Measurements from ENCODE around the gene CAVIN1.
A peak's percentile ranks its signal among the peaks of the same experiment; 100 is the strongest.
"Not testable (repeated sequence)": the region's sequence is repeated elsewhere in the genome, so short reads cannot be mapped to it uniquely, and the experiment has no call there.

The CAVIN1 gene, protein sequence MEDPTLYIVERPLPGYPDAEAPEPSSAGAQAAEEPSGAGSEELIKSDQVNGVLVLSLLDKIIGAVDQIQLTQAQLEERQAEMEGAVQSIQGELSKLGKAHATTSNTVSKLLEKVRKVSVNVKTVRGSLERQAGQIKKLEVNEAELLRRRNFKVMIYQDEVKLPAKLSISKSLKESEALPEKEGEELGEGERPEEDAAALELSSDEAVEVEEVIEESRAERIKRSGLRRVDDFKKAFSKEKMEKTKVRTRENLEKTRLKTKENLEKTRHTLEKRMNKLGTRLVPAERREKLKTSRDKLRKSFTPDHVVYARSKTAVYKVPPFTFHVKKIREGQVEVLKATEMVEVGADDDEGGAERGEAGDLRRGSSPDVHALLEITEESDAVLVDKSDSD

DNA sequence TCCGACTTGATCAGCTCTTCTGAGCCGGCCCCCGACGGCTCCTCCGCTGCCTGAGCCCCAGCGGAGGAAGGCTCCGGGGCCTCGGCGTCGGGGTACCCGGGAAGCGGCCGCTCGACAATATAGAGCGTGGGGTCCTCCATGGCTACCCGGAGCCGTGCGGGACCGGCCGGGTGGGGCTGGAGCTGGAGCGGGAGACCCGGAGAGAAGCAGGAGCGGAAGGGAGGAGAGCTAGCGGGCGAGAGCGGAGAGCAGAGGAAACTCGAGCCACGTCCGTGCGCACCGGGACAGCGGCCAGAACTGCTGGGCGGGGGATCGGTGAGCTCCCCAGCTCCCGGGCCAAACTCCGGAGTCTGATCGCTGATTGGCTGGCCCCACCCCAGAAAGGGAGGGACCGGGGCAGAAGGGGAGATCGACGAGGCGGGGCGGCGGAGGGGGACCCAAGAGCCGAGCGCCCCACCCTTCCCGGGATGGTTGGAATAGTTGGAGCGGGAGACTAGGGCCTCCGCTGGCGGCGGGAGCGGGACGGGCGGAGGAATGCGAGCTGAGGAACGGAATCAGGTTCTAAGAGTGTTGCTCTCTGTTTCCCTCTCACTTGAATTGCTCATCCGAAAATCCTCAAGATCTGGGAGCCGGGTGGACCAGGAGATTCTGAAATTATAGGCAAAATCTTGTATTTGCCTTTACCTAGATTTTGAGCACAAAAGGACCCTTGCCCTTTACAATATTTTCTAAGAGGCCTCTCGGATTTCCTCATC is at the start of gene CAVIN1:
CAVIN1 (minus strand) TSS at position 299 of the 755 bp plus-strand sequence; CDS start at position 140, 159 bp downstream.
- intact Hi-C loops (cut with DNase I) = no loop called here
- peak; percentile 79 to 98 (median 89) for DNase-seq

- DNase-seq = no peak
- intact Hi-C loops (cut with DNase I) = loop anchor here (10.0 kb wide), 1 partner anchor 47 kb away; no protein-coding TSS in a partner anchor
These were observed 44.8 kb upstream of the CAVIN1 start for GRCh38 chr17:42467889-42468288.

DNA sequence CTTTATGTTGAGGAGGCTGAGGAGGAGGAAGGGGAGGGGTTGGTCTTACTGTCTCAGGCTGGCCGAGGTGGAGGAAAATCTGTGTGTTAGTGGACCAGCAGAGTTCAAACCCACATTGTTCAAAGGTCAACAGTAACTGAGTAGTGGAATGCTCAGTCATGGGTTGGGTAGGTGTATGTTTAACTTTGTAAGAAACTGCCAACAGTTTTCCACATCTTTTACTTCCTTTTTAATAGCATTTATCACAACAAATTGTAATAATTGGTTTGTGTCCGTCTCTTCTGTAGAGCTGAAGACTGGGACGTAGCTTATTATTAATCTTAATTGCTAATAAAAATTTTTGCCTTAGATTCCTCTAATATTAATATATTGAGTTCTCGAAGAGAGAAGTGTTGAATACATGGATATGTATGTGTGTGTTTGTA is 40.9 kb upstream of the CAVIN1 start:
- DNase-seq = no peak
- intact Hi-C loops (cut with DNase I) = loop anchor here (10.0 kb wide), 1 partner anchor 51 kb away; no protein-coding TSS in a partner anchor

DNA sequence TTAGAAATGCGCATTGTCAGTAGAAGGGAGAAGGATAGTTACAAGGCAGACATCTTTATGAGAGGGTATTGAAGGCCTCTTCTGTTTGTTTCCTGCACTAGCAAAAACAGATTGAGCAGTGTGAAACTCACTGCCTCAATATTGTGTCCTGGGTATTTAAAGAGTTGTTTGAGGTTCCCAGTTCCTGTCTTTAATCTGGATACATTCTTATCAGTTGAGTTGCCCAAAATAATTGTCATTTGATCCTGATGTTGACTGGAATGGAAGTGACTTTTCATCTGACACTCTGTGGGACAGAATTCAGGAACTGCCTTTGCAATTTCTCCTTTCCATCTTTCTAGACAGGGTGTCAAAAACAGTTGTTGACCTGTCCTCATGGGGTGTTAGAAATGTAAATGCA is 37.3 kb upstream of the CAVIN1 start:
- intact Hi-C loops (cut with DNase I) = loop anchor here (1.0 to 10.0 kb wide), 2 partner anchors 33 to 54 kb away; no protein-coding TSS in a partner anchor
- no peak for DNase-seq

DNA sequence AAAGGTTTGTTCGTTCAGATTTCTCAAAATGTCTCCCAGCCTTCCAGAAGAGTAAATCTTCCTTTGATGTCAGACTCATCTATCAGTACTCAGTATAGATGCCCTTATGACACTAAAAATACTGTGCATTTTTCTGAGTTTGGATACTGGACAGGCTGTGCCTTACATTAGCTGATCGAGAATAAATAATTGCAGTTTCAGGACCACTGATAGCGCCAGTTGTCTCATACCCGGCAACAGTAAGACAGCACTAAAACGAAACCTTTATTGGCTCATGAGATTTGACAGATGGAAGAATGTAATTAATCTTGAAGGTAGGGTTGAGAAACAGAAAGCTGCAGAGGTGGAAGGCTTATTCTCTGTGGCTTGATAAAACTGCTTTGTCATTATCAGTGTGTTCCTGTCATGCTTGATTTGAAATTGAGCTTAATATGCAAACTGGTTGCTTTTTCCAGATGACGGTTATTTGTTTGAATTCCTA is 36.8 kb upstream of the CAVIN1 start:
- intact Hi-C loops (cut with DNase I) = loop anchor here (1.0 to 10.0 kb wide), 2 partner anchors 33 to 55 kb away; no protein-coding TSS in a partner anchor

DNA sequence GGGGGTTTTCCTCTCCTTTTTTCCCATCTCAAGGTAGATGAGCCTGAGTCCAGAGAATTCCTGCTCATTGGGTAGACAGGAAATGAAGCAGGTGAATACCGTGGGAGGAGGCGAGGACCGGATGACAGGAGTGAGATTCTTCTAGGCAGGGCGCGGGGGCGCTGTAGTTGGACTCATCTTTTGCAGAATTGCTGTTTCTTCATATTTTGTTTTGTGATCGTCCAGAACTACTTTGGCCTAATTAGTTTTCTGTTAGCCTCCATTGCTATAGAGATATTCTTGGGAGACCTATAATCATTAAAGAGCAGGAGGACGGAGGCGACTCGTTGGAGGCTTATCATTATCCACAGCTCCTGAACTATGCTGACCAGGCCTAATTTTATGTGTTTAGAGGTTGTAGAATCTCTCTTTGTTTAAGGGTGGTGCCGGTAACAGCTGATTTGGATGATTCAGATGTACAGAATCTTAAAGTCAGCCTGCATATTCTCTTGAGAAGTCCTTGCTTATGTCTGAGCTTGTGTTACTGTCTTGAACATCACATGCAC is 36.3 kb upstream of the CAVIN1 start:
- intact Hi-C loops (cut with DNase I) = no loop called here
- DNase-seq = peak; percentile 47 to 94 (median 70)

More for the DNA sequence above, 36.8 kb upstream of the CAVIN1 start:
- no peak for DNase-seq

GRCh38 chr17:42458497-42459255 is 35.6 kb upstream of the CAVIN1 start, which contains the start of gene ATP6V0A1:
Gene ATP6V0A1, plus strand, starts transcription at chr17:42458878. Its CDS starts 2,017 bp downstream, at chr17:42460895.
- intact Hi-C loops (cut with DNase I) = no loop called here
- peak; percentile 91 to 99 (median 96) for DNase-seq

- no peak for DNase-seq
- intact Hi-C loops (cut with DNase I) = no loop called here
These were observed 34.2 kb upstream of the CAVIN1 start for GRCh38 chr17:42457107-42457792.

DNA sequence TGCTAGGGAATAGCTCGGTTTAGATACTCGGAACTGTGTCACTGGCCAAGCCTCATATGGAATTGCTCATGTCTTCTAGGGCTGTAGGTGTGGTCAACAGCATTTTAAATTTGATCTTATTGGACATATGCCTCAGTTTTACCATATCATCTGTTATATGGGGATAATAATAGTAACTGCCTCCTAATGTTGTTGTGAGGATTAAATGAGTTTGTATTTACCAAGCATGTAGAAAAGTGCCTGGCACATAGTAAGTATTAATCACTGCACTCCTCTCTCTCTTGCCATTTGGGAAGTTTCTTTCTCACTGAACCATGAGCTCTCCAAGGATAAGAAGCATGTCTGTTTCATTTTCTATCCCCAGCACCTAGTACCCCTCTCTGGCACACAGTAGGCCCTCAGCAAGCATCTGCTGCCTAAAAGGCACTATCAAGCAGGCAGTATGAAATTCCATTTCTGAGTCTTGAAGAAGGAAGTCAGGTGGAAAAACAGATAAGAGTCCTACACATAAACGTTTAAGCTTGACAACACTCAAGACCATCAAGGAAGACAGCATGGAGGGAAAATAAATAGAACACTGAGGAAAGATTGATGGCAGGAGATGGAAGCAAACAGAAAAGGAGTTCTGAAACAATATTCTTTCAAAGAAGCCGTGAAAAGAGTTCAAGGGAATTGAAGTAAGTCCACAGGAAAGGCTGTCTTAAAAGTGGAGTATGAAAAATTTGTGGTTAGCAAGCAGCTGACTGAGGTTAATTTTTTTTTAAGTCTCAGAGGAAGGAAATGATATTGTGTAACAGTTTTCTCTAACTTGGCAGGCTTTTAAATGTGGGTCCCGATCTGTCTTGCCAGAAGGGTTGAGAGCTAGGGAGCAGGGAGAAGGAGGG is 33.4 kb upstream of the CAVIN1 start:
- intact Hi-C loops (cut with DNase I) = no loop called here
- no peak for DNase-seq

DNA sequence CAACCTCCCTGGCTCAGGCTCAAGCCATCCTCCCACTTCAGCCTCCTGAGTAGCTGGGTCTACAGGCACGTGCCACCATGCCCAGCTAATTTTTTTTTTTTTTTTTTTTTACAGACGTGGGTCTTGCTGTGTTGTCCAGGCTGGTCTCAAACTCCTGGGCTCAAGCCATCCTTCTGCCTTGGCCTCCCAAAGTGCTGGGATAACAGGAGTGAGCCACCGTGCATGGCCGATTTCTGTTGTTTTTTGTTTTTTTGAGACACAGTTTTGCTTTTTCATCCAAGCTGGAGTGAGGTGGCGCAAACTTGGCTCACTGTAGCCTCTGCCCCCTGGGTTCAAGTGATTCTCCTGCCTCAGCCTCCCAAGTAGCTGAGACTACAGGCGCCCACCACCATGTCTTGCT is 31.9 kb upstream of the CAVIN1 start:
- DNase-seq; intact Hi-C loops (cut with DNase I): not testable (repeated sequence)

GRCh38 chr17:42453439-42453838 is 30.4 kb upstream of the CAVIN1 start:
- DNase-seq = no peak
- intact Hi-C loops (cut with DNase I) = no loop called here

- DNase-seq; intact Hi-C loops (cut with DNase I): not testable (repeated sequence)
These were observed 28.2 kb upstream of the CAVIN1 start for GRCh38 chr17:42451270-42451669.

- DNase-seq; intact Hi-C loops (cut with DNase I): not testable (repeated sequence)
These were observed 26.8 kb upstream of the CAVIN1 start for GRCh38 chr17:42449838-42450237.

GRCh38 chr17:42449176-42449575 is 26.1 kb upstream of the CAVIN1 start:
- DNase-seq; intact Hi-C loops (cut with DNase I): not testable (repeated sequence)

- DNase-seq = no peak
- intact Hi-C loops (cut with DNase I) = no loop called here
These were observed 19.1 kb upstream of the CAVIN1 start for GRCh38 chr17:42442196-42442565.

GRCh38 chr17:42441371-42442195 is 18.5 kb upstream of the CAVIN1 start:
- intact Hi-C loops (cut with DNase I) = no loop called here
- DNase-seq = no peak
